HFFc6 (cell line): Measurements from ENCODE around the gene DNAH14. TPM values are rescaled to one million over a fixed set of nuclear protein-coding genes. Genes with fewer than 3 reads are reported as not detected.
A peak's percentile ranks its signal among the peaks of the same experiment; 100 is the strongest.

Source experiments
- DNase-seq: peaks from one replicate; pipeline ENCODE4 v3.0.0-alpha.2; 2018
- H3K27ac Mint-ChIP-seq: 2 replicates; pipeline ENCODE4 v1.8.0; 2020; ENCODE audit warnings: mild to moderate bottlenecking, mixed read lengths
- H3K27me3 Mint-ChIP-seq: 2 replicates; pipeline ENCODE4 v1.8.0; 2021; ENCODE audit warnings: mild to moderate bottlenecking, moderate library complexity, mixed read lengths; ENCODE audit not compliant: insufficient read depth
- H3K36me3 Mint-ChIP-seq: 2 replicates; pipeline ENCODE4 v1.8.0; 2021; ENCODE audit warnings: low read depth, mixed read lengths
- H3K4me1 Mint-ChIP-seq: 2 replicates; pipeline ENCODE4 v1.8.0; 2020; ENCODE audit warnings: low read depth, mixed read lengths
- H3K4me3 Mint-ChIP-seq: 2 replicates; pipeline ENCODE4 v1.8.0; 2020; ENCODE audit warnings: mild to moderate bottlenecking, moderate library complexity, mixed read lengths
- H3K9me3 Mint-ChIP-seq: 2 replicates; pipeline ENCODE4 v1.8.0; 2020; ENCODE audit warnings: mild to moderate bottlenecking, mixed read lengths
- total RNA-seq, 6 experiments: library from RNA; stranded (reverse); fragmentation: NEBNext Ultra II Directional; extraction: Animal tissue kit (Norgen Biotek cat#: 25700); gene quantifications; 2 replicates in 1 of 6; 3 replicates in 5 of 6; pipeline ENCODE4 v1.2.3, GENCODE V29; 2021
- TF ChIP-seq, protein P1 (sequence below): fragments of 200-600 bp; sonication (generic); IDR thresholded peaks from 2 replicates; pipeline ENCODE4 v1.5.0; 2021; ENCODE audit warnings: antibody characterized with exemption, mild to moderate bottlenecking

Gene DNAH14
- total RNA-seq, 6 experiments from 2014 or later, result 6.0 to 8.4 (median 6.9) TPM

GRCh38 chr1:225342695-225343094 lies 413.2 kb downstream of the DNAH14 start:
- no peak for DNase-seq
- no peak overlapping the region for H3K4me3 Mint-ChIP-seq

GRCh38 chr1:225343618-225344017 lies 414.1 kb downstream of the DNAH14 start:
- Mint-ChIP-seq H3K9me3 (no peaks in the 10 kb centered on the region), H3K27me3 (peaks cover 5% of the 10 kb centered on the region; the same call in 1 of the 2 replicates), H3K36me3 (no peaks in the 10 kb centered on the region), H3K4me3 (no peak overlapping the region), H3K4me1 (no peaks in the 10 kb centered on the region), H3K27ac (no peak overlapping the region)
- TF ChIP-seq, protein P1, sequence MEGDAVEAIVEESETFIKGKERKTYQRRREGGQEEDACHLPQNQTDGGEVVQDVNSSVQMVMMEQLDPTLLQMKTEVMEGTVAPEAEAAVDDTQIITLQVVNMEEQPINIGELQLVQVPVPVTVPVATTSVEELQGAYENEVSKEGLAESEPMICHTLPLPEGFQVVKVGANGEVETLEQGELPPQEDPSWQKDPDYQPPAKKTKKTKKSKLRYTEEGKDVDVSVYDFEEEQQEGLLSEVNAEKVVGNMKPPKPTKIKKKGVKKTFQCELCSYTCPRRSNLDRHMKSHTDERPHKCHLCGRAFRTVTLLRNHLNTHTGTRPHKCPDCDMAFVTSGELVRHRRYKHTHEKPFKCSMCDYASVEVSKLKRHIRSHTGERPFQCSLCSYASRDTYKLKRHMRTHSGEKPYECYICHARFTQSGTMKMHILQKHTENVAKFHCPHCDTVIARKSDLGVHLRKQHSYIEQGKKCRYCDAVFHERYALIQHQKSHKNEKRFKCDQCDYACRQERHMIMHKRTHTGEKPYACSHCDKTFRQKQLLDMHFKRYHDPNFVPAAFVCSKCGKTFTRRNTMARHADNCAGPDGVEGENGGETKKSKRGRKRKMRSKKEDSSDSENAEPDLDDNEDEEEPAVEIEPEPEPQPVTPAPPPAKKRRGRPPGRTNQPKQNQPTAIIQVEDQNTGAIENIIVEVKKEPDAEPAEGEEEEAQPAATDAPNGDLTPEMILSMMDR, result peak; percentile 66
- no peak for DNase-seq

More at GRCh38 chr1:225342695-225343094, 413.2 kb downstream of the DNAH14 start:
- TF ChIP-seq, protein P1, result no peak
- H3K27me3 Mint-ChIP-seq, result peaks cover under 1% of the 10 kb centered on the region; the same call in 1 of the 2 replicates
- no peaks in the 10 kb centered on the region for H3K4me1 Mint-ChIP-seq
- H3K9me3 Mint-ChIP-seq, result no peaks in the 10 kb centered on the region
- no peaks in the 10 kb centered on the region for H3K36me3 Mint-ChIP-seq
- no peak overlapping the region for H3K27ac Mint-ChIP-seq

DNA sequence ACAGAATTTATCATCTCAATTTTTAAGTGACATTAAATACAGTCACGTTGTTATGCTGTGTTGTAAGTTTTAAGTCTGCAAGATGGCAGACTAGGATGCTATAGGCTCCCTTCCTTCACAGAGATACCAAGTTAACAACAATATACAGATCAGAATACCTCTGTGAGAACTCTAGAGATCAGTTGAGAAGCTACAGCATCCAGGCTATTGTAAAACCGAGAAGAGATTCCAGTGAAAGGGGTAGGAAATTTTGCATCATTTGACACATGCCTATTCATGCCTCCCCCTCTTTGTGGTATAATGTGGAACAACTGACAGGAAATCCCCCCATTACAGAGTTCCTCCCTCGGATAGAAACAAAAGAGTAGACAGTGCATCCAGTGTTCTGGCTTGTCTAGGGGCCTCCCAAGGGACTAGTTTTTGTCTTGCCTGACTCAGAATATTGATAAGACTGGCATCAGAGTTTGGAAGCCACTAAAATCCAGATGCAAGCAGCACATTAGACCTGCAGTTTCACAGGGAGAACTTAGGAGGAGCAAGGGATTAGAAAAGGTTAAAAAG lies 417.7 kb downstream of the DNAH14 start:
- no peak for DNase-seq
- Mint-ChIP-seq H3K36me3 (no peaks in the 10 kb centered on the region), H3K27me3 (peaks cover 10% of the 10 kb centered on the region; the same call in 1 of the 2 replicates), H3K9me3 (no peaks in the 10 kb centered on the region), H3K27ac (no peak overlapping the region), H3K4me1 (no peaks in the 10 kb centered on the region), H3K4me3 (no peak overlapping the region)
- TF ChIP-seq, protein P1, result no peak

- Mint-ChIP-seq H3K27me3 (peaks cover 10% of the 10 kb centered on the region; the same call in 1 of the 2 replicates), H3K9me3 (no peaks in the 10 kb centered on the region), H3K36me3 (no peaks in the 10 kb centered on the region), H3K27ac (no peak overlapping the region), H3K4me1 (no peaks in the 10 kb centered on the region), H3K4me3 (no peak overlapping the region)
- TF ChIP-seq, protein P1, result no peak
- DNase-seq, result no peak
These were observed 418.9 kb downstream of the DNAH14 start for GRCh38 chr1:225348400-225348799.

DNA sequence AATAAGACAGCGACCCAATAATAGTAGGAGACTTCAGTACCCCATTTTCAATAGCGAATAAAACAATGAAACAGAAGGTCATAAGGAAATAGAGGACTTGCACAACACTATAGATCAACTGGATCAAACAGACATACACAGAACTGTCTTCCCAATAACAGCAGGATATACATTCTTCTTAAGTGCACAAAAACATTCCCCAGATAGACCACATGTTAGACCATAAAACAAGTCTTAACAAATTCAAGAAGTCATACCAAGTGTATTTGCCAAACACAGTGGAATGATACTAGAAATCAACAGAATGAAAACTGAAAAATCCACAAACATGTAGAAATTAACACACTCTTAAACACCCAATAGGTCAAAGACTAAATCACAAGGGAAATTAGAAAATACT lies 420.4 kb downstream of the DNAH14 start:
- TF ChIP-seq, protein P1, result no peak
- no peaks in the 10 kb centered on the region for H3K36me3 Mint-ChIP-seq
- H3K4me1 Mint-ChIP-seq, result no peaks in the 10 kb centered on the region
- H3K4me3 Mint-ChIP-seq, result no peak overlapping the region
- peaks cover 10% of the 10 kb centered on the region; the same call in 1 of the 2 replicates for H3K27me3 Mint-ChIP-seq
- H3K9me3 Mint-ChIP-seq, result no peaks in the 10 kb centered on the region
- no peak overlapping the region for H3K27ac Mint-ChIP-seq
- no peak for DNase-seq
